ENCODE data around the gene COPS4.

DNA sequence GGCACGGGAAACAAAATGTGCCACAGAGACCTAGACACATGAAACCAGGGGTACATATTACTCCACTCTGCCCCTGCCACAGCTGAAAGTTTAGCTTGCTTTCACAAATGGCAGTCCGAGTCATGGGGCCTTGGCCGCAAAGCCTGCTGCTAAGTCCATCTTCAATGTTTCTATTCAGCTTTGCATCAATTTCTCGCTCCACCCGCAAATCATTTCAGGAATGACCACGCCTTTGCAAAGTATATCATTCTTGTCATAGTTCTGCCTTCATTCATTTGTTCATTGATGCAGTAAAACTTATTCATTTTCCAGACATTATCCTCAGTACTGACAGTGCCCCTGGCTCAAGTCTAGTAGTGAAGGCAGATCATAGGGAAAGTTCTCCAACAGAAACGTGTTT, 70.0 kb downstream of the COPS4 start:
- TF ChIP-seq, protein P1, sequence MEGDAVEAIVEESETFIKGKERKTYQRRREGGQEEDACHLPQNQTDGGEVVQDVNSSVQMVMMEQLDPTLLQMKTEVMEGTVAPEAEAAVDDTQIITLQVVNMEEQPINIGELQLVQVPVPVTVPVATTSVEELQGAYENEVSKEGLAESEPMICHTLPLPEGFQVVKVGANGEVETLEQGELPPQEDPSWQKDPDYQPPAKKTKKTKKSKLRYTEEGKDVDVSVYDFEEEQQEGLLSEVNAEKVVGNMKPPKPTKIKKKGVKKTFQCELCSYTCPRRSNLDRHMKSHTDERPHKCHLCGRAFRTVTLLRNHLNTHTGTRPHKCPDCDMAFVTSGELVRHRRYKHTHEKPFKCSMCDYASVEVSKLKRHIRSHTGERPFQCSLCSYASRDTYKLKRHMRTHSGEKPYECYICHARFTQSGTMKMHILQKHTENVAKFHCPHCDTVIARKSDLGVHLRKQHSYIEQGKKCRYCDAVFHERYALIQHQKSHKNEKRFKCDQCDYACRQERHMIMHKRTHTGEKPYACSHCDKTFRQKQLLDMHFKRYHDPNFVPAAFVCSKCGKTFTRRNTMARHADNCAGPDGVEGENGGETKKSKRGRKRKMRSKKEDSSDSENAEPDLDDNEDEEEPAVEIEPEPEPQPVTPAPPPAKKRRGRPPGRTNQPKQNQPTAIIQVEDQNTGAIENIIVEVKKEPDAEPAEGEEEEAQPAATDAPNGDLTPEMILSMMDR (conservative IDR thresholded peaks at IDR 0.05): no peak
- no peak for TF ChIP-seq EZH2 (IDR thresholded peaks at IDR 0.05; ENCODE audit: low read depth)
